HCEC 1CT (cell line): Measurements from ENCODE around the gene PSD4.
A peak's percentile ranks its signal among the peaks of the same experiment; 100 is the strongest.

Experiments used
- DNase-seq: peaks from one replicate; pipeline ENCODE4 v3.0.0-alpha.2; 2017

Gene PSD4

GRCh38 chr2:113186433-113186796, 12.6 kb downstream of the PSD4 start:
- no peak for DNase-seq

GRCh38 chr2:113187771-113188170, 14.0 kb downstream of the PSD4 start:
- DNase-seq = no peak

- no peak for DNase-seq
Observed at GRCh38 chr2:113190871-113191270, 17.1 kb downstream of the PSD4 start.

- DNase-seq = no peak
Observed at GRCh38 chr2:113192459-113193100, 18.8 kb downstream of the PSD4 start.

DNA sequence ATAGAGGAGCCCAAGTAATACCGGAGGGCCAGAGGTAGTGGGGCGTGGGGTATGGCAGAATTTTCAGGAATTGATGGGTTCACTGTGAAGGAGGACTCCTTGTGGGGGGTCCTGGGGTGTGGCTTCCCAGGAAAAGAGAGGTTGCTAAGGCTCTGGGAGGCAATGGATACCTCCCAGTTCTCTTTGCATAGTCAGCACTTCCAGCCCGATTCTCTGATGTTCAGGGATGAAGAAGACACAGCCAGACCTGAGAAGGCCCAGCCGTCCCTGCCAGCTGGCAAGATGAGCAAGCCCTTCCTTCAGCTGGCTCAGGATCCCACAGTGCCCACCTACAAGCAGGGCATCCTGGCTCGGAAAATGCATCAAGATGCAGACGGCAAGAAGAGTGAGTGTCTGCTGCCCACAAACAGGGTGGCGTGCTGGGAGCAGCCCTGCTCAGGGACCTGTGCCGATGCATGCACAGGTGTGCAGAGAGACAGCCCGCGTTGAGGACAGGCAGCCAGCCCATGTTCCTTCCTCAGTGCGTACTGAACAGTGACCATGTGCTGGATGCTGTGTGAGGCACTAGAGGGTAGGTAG, 22.2 kb downstream of the PSD4 start:
- no peak for DNase-seq

- no peak for DNase-seq
Observed at GRCh38 chr2:113196839-113197238, 23.1 kb downstream of the PSD4 start.

GRCh38 chr2:113197347-113198047, 23.7 kb downstream of the PSD4 start:
- DNase-seq = no peak

DNA sequence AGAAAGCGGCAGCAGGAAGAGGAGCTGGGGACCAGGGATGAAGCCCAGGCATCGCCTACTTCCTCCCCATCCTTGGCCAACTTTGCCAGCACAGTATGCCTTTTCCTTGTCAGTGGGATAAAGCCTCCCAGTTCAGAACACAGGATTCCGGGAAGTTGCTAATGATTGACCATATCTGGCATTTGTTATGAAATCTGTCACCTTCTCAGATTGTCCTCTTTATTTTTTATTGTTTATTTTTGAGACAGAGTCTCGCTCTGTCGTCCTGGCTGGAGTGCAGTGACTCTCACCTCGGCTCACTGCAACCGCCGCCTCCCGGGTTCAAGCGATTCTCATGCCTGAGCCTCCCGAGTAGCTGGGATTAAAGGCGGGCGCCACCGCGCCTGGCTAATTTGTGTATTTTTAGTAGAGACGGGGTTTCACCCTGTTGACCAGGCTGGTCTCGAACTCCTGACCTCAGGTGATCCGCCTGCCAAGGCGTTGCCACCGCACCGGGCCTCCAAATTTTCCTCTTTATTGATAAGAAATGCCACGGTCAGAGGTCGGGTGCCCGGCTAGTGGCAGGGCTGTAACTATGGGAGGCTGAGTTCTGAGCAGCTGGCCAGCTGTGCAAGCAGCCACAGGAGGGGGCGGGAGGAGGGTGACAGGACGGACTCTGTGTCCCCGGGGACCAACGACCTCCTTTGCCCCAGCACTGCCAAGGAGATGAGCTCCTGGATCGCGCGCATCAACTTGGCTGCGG, 24.4 kb downstream of the PSD4 start:
- no peak for DNase-seq

- peak; percentile 55 for DNase-seq
Observed at GRCh38 chr2:113198790-113199612, 25.2 kb downstream of the PSD4 start.

DNA sequence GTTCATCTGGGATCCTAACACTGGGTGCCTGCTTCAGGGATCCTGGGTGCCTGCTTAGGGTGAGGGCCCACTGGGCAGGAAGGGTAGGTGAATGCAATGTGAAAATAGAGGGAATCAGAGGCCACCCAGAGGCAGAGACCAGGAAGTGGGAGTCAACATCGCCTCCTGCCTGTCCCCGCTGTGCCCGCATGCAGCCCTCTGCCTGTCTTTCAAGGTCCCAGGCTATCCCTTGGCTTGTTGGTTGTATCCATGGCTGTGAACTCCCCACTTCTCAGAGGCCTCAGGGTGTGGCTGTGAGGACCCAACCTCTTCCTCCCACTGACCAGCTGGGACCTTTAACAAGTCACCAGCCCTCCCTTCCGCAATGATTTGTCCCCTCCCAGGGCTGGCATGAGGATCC, 26.5 kb downstream of the PSD4 start:
- peak; percentile 15 for DNase-seq

DNA sequence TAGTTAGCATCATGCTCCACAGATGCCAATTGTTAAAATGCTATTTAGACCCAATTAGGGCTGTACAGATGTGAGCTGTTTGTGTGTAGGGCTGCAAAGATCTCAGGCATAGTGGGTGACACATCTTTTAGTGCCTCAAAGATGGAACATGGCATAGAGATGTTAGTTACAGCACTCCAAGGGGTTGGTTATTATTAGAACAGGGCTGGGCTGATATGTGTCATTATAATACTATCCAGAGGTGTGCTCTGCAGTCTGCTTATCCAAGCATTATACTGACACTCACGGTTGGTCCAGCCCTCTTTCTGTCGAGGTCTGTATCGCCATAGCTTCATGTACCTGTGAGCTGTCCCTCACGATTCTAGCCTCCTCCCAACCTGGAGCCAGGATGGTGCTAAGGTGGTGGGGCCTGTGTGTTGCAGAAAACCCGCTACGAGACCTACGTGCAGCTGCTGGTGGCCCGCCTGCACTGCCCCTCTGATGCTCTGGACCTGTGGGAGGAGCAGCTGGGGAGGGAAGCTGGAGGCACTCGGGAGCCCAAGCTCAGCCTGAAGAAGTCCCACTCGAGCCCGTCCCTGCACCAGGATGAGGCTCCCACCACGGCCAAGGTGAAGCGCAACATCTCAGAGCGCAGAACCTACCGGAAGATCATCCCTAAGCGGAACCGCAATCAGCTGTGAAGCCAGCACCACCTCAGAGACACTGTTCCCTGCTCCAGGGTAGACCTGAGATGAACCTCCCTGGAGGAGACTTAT, 27.1 kb downstream of the PSD4 start:
- DNase-seq = no peak

DNA sequence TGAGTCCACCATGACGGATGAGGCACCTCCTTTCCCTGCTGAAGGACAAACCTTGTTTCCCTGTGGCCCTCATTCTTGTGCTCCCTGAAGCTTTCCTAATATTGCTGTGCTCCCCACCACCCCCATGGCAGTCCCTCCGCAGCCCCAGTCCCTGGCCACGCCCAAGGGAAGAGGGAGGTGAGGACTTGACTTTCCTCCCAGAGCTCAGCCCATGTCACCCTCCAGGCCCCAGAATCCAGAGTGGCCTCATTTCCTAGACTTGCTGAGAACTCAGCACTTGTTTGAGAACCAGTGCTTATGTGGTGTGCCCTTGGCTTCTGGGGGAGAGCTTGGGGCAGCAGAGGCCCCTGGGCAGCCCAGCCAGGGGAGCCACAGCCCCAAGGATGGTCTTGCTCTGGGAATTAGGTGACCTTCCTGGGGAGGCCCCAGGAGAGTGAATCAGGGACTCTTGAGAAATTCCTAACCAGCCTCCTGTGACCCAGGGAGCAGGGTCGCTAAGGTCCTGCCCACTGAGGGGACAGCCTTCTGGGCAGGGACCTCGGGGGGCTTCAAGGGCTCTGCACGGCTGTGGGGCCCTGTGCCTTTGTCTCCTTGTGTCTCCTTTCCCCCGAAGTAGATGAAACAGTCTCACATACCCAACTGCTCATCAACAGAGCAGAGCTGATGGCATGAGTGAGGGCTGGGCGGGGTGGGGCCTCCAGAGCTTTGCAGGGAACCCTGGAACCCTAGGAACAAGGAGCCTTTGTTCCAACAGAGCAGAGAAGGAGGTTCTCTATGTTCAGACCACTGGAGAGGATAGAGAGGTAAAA, 27.9 kb downstream of the PSD4 start:
- no peak for DNase-seq

DNA sequence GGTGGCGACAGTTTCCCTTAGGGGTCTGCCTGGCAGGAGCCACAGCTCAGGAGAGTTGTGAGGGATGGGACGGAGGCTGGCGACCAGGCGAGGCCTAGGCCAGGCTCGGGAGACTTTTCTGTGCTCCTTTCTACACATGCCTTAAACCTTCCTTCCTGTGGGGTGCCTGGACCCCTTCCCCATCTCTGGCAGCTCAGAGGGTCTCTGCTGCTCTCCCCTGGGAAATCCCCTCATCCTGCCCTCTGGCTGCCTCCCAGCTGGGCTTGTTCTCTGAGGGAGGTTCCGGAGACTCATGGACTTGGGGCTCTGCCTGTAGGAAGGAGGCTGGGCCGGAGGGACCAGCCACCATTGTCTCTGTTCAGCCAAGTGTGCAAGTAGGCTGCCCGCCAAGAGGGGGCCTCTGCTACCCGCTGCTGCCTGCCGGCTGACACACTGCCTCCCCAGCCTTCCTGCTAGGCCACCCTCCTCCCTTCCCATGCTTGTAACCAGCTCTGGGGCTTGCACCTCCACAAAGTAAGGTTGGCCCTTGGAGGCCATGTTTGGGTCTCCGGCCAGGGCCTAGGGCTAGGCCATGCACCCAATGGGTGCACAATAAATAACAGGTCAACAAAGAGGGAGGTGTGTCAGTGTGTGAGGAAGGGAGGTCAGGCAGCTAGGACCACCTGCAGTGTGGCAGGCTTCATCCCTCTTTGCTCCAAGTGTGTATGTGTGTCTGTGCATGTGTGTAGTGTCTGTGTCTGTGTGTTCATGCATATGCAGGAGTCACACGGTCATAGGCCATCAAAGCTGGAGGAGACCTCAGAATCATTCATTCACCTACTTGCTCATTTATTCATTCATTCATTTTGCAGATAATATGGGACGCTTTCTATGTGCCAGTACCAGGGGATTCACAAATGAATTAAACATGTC, 28.8 kb downstream of the PSD4 start:
- DNase-seq = no peak

DNA sequence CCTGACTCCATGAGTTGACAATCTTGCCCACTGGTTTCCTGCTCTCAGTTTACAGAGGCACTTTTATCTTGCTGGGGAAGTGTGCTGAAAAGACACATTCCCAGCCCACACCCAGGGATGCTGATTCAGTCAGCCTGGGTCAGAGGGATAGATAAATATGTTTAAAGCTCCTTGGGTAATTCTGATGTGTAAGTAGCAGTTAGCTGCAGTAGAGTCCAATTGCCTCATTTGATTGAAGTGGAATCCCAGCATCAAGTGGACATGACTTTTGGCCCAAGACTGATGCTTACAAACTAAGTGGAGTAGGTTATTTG, 29.4 kb downstream of the PSD4 start:
- no peak for DNase-seq

- DNase-seq = peak; percentile 64
Observed at GRCh38 chr2:113203901-113204519, 30.2 kb downstream of the PSD4 start.

GRCh38 chr2:113206251-113206650, 32.5 kb downstream of the PSD4 start:
- DNase-seq = no peak

- no peak for DNase-seq
Observed at GRCh38 chr2:113207021-113207420, 33.2 kb downstream of the PSD4 start.

DNA sequence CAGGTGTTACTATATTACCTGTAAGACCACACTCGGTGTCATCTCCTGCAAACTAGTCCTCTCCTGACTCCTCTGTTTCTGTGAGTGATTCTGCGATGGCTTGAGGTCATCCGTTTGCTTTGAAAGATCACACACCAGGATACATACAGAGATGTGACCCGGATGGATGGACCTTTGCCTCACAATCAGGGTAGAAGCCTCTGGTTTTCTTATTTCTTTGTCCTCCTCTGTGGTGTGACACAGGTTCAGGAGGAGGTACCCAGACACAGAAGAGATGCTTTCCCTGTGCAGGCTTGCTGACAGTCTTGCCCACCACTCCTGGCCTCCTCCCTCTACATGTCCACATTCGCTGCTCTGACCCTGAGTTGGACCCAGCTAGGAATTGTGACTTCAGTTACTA, 34.6 kb downstream of the PSD4 start:
- DNase-seq = no peak

DNA sequence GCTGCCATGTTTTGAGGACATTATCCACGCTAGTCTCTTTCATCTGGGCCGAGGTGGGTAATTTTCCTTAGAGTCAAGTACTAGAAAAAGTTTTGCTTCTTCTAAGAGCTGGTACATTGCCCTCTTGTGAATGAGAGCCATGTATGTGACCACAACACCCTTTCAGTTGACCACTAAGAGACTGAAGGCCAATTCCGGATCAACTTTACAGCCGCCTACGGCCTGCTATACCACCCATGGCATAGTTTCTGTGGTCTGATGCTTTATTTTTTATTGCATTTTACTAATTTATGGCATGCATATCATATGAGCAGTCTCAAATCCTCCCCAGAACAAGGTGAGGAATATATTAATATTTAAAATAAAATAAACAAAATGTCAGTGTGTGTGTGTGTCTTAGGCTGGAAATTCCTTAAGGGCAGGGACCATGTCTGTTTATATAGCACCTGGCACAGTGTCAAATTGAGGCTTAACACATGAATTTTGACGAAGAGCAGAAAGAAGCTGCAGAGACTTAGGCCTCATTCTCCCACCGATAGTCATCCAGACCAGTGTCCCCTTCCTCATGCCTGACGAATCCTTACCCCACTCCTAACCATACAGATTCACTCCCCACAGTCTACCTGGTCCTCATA, 35.4 kb downstream of the PSD4 start:
- peak; percentile 40 for DNase-seq
